CD4-positive, alpha-beta T cell treated with Interleukin-17A for 1 hour (primary cell): Measurements from ENCODE around the gene ACAN.

Experiments
- DNase-seq: peaks from one replicate; pipeline ENCODE4 v3.0.0-alpha.2; 2020

Gene ACAN

DNA sequence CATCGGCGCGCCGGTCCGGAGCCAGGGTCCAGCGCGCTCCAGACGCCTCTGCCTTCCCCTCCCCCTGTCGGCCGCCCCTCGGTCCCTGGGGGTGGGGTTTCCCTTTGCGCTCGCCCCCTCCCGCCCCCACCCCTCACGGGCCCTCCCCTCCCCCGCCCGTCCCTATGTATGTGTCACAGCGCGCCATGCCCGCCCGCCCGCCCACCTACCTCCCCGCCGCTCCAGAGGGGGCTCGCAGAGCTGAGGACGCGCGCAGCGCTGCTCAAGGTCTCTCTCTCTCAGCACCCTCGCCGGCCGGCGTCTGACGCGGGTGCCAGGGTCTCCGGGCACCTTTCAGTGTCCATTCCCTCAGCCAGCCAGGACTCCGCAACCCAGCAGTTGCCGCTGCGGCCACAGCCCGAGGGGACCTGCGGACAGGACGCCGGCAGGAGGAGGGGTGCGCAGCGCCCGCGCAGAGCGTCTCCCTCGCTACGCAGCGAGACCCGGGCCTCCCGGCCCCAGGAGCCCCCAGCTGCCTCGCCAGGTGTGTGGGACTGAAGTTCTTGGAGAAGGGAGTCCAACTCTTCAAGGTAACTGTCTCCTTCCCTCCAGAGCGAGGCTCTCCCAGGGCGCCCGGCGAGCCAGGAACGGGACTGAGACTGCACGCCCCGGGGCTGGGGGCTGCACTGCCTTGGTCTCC is at the start of gene ACAN:
ACAN (plus strand) TSS at position 196 of the 679 bp plus-strand sequence. CDS start 32,771 bp downstream, outside the sequence.
- no peak for DNase-seq

DNA sequence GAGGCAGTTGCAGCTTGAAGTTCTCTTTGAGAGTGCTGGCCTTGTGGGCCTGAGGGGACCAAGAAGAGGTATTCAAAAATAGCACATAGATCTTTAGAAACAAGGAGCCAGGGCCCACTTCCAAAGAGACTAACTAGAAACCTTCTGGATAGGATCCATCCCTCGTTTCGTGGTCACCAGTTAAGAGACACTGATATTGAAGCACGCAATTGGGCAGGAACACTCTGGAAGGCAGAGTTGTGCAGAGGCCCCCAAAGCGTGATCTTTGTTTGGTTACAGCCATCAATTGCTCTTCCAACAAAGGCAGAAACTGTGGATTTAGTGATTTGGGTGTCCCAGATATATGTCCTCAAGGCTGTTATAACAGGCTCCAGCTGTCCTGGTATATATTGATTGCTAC is 46.7 kb upstream of the ACAN start:
- DNase-seq = no peak

DNA sequence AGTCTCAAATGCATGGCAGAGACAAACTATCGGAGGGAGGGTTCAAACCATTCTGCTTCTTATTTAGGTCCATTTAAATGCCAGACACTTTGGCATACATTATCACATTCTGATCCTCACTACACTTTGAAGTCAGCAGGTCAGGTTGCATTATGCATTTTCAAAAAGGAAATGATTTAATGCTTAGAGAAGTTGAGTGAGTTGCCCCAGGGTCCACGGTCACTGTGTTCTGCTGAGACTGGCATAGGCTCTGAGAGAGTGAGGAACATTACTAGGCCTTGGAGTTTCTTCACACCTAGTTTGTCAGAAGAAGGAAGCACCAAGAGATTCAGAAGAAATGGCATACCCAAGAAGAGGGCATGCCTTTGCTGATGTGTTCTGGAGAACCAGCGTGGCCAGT is 46.3 kb upstream of the ACAN start:
- DNase-seq = no peak

DNA sequence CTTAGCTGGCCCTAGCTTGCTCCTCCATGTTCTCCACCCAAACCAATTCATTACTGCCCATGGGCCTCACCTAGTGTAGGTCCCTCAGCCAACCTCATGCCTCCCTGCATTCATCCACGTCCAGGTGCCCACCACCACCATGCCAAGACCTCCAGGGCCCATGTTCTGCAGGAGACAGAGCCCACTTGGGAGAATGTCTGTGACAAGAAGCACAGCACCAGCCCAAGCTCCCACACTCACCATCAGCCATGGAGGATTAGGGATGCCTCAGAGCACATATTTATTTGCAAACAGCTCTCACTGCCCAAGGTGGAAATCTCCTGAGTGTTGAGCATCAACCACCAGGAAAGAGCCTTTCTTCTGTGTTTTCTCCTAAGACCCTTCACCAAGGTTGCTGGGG is 43.4 kb upstream of the ACAN start:
- DNase-seq = no peak

DNA sequence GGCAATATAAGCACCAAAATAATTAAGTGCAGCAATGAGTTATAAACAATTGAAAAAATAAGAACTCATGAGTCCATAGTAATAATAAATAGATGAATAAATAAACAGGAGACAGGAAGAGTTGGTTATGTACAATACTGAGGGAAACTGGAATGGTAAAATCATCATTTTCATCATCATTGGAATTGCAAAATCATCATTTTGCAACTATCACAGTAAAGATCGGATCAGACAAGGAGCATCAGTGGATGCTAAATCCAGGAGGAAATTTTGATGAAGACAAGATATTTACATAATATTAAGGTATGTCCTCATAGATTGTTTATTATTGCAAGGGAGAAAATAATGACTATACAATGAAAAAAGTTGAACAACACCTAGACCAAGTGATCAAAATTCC is 38.8 kb upstream of the ACAN start:
- DNase-seq = no peak

DNA sequence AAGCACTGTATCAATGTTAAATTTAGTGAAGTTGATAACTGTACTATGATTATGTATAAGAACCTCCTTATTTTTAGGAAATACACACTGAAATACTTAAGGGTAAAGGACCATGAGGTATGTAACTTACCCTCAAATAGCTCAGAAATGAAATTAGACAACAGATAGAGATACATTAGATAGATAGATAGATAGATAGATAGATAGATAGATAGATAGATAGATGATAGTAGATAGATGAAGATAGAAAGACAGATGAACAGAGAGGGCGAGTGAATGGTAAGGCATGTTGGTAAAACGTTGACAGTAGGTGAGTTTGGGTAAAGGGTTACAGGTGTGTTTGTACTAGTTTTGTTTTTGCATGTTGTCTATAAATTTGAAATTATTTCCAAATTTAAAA is 38.0 kb upstream of the ACAN start:
- DNase-seq = no peak

DNA sequence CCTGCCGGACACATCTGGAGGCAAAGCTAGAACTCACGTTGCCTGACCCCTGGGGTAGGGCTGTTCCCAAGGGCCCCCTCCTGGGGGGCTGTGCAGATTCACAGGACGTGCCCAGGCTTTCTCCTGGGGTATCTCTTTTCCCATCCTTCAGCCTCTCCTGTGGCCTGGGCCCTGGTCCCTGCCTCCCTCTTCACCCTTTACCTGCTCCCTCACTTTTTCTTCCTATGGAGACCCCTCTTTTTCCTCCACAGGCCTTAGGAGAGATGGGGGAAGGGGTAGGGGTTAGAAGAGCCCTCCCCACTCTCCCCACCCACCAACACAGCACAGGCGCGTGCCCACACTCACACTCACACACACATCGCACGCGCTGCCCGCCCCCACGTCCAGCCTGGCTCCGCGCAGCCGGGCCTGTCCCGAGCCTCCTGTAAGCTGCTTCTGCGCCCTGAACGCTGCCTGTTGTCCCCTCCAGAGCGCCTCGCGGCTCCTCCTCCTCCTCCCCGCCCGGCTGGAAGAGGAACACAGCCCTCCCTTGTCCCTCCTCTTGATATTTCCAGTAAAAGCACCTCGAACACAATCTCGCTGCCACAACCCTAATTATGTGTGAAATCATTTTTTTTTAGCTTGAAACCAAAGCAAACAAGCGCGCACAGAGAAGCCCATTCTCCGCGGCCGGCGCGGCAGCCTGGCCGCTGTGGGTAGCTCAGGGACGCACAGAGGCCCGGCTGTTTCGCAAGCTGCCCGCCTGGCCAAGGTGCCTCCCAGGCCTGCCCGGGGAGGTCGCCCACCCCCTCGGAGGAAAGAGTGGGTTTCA is 33.9 kb upstream of the ACAN start:
- DNase-seq = no peak

DNA sequence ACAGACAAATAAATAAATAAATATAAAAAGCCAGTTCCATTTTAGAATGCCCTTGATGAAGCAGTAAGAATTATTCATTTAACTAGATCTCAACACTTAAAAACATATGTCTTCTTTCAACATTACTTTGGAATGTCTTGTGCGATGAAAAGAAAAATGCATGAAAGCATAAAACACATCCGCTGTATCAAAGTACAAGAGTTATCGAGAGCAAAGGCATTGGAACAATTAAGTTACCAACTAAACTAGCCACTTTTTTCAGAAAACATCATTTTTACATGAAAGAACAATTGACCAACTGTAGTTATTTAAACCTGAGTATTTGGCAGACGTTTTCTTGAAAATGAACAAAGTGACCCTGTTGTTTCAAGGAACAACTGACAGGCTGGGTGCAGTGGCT is 27.5 kb upstream of the ACAN start:
- no peak for DNase-seq

DNA sequence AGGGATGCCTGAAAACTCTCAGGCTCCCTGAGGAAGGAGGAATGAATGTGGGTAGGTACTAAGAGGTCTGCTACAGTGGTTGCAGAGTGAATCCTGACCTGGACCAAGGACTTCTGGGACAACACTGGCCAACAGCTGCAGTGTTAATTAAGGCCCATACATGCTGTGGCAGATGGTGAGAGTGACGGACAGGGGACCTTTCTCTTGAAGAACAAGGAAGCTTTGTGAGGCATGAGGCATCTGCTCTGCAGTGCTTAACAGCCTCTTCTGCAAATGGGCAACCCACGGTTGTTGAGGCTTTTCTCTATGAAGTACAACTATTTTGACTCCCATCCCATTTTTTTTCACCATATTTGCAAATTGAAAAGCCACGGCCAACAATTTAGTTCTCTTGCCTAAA is 26.6 kb upstream of the ACAN start:
- DNase-seq = no peak

DNA sequence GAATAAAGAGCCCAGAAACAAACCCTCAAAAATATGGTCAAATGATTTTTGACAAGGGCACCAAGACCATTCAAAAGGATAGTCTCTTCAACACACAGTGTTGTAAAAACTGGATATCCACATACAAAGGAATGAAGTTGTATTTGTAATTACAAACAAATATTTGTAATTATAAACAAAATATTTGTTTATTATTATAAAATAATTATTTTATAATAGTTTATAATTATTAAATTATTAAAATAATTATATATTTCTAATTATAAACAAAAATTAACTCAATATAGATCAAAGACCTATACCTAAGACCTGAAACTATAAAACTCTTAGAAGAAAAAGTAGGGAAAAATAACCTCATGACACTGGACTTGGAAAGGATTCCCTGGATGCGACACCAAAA is 23.3 kb upstream of the ACAN start:
- no peak for DNase-seq

DNA sequence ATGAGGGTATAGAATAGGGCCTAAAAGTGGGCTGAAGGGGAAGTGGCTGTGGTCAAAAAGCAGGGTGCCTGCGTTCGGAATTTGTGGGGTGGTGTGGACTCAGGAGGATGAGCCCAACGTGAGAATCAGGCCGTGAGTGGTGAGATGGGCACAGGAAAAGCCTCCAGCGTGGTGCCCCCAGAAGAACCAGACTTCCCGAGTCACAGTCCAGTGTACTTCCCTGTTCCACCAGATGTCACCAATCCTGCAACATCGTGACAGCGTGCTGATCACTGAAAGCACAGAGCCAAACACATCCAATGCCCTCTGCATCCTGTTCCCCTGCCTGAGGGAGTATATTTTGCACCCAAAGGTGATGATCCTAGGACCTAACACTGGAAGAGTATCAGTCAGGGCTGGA is 20.8 kb upstream of the ACAN start:
- no peak for DNase-seq

DNA sequence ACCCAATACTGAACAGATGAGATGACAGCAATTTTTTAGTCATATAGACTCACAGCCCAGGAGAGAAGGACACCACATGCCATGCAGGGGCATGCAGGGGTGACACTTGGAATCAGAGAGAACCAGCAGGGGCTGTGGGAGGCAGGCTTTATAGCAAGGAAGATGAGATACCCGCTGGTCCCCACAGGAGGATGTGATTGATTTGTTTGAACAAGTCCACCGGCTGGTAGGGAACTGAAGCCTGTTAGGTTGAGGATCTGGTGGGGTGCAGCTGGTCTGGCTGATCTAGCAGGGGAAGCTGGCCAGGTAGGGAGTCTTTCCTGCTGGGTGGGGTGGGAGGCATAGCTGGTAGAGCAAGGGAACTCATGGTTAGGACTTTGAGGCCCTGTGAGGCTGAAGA is 18.0 kb upstream of the ACAN start:
- DNase-seq = no peak

DNA sequence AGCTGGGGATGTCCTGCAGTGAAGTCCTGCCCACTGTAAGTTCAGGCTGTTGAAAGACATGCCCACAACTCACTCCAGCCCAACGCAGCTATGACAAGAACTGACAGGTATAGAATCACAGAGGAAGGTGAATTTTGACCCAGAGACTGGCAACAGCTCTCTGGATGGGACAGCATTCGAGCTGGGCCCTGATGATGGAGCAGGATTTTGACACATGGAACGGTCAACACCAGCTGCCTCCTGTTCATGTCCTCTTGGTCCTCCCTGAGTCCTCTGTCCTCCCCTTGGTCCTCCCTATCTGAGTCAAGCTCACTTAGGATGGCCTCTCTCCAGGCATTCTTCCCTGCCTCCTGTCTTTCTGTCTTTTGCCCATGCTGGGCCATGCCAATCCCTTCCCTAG is 15.2 kb upstream of the ACAN start:
- no peak for DNase-seq

DNA sequence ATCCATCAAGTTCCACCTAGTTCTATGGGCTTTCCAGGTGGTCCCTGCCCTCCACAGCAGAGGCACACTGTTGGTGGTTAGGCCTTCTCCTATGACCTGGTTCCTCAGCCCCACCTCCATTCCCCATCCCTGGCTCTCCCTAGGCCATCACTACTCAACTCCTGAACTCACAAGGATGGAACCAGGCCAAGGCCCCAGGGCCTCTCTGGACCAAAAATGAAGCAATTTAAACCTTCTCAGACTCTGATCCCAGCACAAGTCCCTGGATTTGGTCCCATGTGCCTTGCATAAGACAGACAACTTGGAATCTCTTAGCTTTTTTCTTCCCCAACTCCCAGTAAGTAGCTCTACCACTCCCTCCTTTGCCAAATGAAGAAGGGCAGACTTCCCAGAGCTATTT is 14.4 kb upstream of the ACAN start:
- DNase-seq = no peak

DNA sequence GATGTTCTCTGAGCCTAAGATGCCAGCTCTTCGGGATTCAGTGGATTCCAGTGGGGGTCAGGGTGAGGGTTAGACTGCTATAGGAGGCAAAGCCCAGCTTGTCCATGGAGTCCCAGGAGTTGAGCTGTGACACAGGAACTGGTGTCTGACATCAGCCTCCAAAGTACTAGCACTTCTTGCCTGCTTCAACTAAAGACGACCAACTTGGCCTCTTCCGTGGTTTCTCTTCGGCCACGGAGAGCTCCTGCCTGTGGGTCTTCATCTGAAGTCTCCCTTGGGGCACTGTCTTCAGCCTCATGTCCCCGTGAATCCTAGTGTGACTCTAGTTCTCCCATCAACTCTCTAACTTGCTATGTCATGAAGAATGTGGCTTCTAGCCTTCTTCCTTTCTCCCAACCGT is 12.8 kb upstream of the ACAN start:
- no peak for DNase-seq

DNA sequence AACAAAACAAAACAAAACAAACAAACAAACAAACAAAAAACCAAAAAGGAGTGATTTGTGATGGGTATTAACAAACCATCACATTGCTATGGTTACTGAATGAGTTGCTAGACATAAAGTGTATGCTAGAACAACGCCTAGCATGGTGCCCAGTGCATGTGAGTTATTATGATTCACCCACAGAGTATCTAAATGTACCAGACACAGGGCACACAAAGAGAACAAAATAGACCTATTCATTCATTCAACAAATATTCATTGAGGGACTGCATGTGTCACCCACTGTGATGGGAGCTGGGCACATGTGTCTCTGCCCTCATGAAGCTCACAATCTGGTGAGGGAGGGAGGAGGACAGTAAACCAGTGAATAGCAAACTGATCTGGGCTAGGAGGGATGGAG is 11.6 kb upstream of the ACAN start:
- DNase-seq = no peak

DNA sequence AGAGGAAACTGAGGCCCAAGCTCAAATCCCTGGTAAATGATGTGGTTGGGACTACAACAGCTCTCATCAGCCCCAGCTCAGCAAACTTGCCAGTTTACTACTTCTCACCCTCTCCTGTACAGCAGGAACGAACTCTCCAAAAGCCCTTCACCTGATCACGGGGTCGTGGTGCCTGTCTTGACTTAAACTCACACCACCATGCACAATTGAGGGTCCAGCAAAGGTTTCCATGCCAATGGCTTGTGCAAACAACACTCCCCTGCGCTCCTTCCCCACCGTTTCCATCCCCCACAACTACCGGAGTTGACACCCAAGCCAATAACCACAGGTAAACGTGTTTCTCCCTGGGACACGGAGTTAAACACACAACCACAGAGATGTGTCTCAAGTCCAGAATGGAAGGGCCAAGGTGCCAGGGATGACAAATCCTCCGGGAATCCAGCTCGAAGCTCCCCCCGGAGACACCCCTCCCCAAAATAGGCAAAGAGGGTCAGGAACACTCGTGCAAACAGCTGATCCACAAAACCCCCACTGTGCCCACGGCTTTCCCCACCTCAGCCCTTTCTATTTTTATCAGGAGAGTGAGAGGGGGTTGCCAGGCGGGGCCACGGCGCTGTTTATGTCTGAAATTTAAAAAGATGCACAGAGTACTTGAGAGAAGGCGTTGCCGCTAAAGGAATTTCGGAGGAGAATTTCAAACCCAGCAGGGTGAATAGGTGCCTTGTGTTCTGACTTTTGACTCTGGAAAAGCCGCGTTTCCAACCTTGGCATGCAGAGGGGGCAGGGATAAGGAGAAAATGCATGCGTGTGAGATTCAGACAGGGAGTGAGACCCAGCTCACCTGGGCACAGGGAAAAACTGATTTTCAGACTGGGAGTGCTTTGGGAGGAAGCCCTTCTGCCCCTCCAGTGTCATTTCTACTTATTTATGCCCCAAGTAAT is 10.6 kb upstream of the ACAN start:
- DNase-seq = no peak

DNA sequence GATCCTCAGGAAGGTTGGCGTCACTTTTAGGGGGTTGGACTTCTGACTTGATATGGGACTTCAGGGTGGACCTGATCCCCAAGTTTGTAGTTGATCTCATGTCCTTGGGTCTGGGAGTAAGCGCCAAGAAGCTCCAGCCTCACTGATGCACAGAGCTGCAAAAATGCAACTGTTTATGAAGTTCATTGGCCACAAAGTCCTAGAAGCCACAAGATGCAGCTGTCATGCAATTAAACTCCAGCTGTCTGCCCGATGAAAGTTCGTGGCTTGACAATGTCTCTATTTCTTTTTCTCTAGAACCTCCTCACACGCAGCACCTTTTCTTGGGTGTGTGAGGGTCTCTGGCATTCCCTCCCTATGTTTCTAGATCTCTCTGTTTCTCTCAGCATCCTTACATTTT is 9.2 kb upstream of the ACAN start:
- DNase-seq = no peak

DNA sequence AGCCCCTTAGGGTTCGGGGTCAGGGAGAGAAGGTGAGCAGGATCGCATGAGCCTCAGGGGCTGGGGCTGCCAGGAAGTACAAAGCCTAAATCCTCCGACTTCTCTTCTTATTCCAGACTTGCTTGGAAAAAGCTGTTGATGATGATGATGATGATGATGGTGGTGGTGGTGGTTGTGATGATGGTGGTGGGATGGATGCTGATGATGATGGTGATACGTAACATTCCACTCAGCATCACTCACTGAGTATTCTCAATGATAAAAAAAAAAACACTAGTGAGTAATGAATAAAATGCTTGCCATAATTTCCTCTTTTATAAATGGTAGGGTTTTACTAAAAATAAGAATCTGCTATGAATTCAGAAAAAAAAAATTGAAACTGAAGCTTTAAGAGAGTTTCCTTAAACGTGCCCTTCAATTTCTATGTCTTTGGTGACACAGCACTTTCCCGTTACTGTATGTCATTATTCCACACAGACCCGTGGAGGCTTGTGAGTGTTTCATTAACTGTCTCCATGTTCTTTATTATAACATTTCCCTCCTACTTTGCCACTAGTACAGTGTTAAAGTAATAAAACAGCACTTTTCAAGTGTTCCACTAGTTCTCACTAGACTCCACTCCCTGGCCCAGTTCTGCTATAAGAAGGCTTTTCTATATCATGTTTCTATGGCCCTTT is 5.4 kb upstream of the ACAN start:
- DNase-seq = no peak

DNA sequence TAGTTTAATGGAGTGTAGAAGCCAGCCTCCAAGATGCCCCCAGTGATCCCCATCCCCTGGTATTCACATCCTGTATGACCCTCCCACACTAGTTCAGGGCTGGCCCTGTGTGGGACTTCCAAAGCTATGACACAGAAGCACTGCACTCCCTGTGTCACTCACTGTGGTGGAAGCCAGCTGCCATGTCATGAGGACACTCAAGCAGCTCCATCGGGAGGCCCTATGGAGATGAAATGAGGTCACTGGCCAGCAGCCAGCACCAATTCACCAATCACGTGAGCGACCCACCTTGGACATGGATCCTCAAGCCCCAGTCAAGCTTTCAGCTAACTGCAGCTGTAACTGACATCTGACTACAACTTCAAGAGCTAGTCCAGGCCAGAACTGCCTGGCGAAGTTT is 3.9 kb upstream of the ACAN start:
- DNase-seq = no peak

DNA sequence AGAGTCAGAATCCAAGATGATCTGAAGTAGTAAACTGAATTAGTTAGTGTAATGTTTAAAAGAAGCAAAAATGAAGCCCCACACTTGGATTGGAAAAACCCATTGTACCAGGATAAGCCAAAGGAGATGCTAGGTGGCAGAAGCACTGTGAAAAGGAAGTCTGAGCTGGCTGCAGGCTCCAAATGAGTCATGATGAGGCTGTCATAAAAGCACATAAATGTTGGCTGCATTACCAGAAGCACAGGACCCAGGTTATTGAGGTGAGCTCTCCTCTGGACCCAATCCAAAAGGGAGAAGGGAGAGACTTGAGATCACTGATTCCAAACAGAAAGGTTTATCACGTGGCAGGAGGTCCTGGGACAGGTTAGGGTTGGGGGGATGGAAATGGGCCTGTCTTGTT is 3.2 kb upstream of the ACAN start:
- no peak for DNase-seq

DNA sequence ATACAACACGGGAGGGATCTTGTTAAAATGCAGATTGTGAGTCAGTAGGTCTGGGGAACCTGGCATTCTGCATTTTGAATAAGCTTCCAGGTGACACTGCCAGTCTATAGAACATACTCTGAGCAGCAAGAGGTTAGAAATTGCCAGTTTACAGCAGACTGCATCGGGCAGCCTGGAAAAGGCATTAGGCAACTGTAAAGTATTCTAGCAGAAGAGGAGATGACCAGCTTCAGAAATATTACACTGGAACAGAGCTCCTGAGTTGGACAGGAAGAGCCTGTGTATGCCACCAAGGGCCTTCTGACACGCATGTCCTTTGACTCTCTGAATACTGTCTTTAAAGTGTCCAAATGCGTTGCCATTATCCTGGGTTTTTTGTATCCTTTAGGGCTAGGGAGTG is 2.5 kb upstream of the ACAN start:
- DNase-seq = no peak
